Osteoblast (primary cell): ENCODE measurements around the gene CPT1C. TPM values are rescaled to one million over a fixed set of nuclear protein-coding genes. Genes with fewer than 3 reads are reported as not detected.

ENCODE experiments used
- DNase-seq: peaks from one replicate; pipeline ENCODE4 v3.0.0; 2011; ENCODE audit warnings: low spot score, mixed read lengths; ENCODE audit not compliant: insufficient read length; ENCODE audit errors: missing footprints
- H2AFZ ChIP-seq: 2 replicates; pipeline ENCODE4 v1.6.0; 2011; ENCODE audit warnings: mild to moderate bottlenecking, low read length
- H3K27ac ChIP-seq: 2 replicates; pipeline ENCODE4 v1.5.1; 2011; ENCODE audit warnings: mild to moderate bottlenecking, low read depth, low read length, moderate library complexity
- H3K27me3 ChIP-seq: 2 replicates; pipeline ENCODE4 v1.6.0; 2012; ENCODE audit warnings: mild to moderate bottlenecking, control low read depth, inconsistent platforms, low read length, moderate library complexity; ENCODE audit not compliant: insufficient read depth
- H3K36me3 ChIP-seq: 2 replicates; pipeline ENCODE4 v1.5.1; 2011; ENCODE audit warnings: mild to moderate bottlenecking, low read length, control low read depth, moderate library complexity; ENCODE audit not compliant: insufficient read depth
- H3K4me1 ChIP-seq: 2 replicates; pipeline ENCODE4 v1.5.1; 2011; ENCODE audit warnings: mild to moderate bottlenecking, low read length, control low read depth, moderate library complexity; ENCODE audit not compliant: insufficient read depth
- H3K4me2 ChIP-seq: 2 replicates; pipeline ENCODE4 v1.6.0; 2011; ENCODE audit warnings: mild to moderate bottlenecking, low read length; ENCODE audit not compliant: insufficient read depth
- H3K4me3 ChIP-seq: fragments of 200-600 bp; sonication (generic); 3 replicates; pipeline ENCODE4 v1.5.1; 2012; ENCODE audit warnings: mild to moderate bottlenecking, low read length, inconsistent platforms; ENCODE audit not compliant: insufficient read depth
- H3K79me2 ChIP-seq: 2 replicates; pipeline ENCODE4 v1.6.0; 2012; ENCODE audit warnings: mild to moderate bottlenecking, low read length, control low read depth, inconsistent platforms; ENCODE audit not compliant: insufficient read depth
- H3K9me3 ChIP-seq: 2 replicates; pipeline ENCODE4 v1.5.1; 2011; ENCODE audit warnings: low read depth, low read length, control low read depth
- H4K20me1 ChIP-seq: 2 replicates; pipeline ENCODE4 v1.6.0; 2012; ENCODE audit warnings: mild to moderate bottlenecking, low read length, control low read depth; ENCODE audit not compliant: insufficient read depth
- total RNA-seq: library from RNA; depleted of rRNA; stranded (reverse); fragments of >200 nt; gene quantifications from 2 replicates; pipeline ENCODE4 v1.2.3, GENCODE V29; 2012
- TF ChIP-seq, protein P1 (sequence below): IDR thresholded peaks from 2 replicates; pipeline ENCODE4 v1.5.1; 2011; ENCODE audit warnings: mild to moderate bottlenecking, low read depth, low read length, moderate library complexity; ENCODE audit errors: extremely low read depth

CPT1C gene
- total RNA-seq, 1 donor, result 17.0 TPM

DNA sequence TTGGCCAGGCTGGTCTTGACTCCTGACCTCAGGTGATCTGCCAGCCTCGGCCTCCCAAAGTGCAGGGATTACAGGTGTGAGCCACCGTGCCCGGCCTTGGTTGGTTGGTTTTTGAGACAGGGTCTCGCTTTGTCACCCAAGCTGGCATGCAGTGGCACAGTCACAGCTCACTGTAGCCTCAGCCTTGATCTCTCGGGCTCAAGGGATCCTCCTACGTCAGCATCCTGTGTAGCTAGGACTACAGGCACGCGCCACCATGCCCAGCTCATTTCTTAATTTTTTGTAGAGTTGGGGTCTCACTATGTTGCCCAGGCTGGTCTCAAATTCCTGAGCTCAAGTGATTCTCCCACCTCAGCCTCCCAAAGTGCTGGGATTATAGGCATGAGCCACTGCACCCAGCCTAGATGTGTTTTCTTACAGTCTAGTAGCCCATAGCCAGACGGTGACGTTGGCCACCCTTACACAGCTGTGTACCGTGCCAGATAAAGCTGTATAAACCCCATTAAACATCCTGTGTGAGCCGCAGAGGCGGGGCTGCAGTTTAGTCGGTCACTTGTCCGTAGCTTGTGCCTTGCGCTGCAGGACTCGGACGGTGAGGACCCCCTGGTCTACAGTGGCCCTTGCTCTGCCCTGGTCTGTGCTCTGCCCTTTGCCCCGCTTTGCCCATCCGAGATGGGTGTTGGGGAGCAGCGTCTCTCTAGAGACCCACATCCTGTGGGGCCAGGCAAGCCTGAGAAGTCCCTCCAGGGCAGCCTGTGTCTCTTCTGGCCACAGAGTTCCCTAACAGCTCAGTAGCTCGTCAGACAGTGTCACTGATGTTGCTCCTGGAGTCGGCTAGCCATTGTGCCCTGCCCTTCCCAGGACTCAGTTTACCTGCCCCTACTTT lies 35.1 kb upstream of the CPT1C start:
- no peaks in the 10 kb centered on the region for H3K27me3 ChIP-seq
- no peaks in the 10 kb centered on the region for H3K4me1 ChIP-seq
- no peak overlapping the region for H3K27ac ChIP-seq
- H3K36me3 ChIP-seq, result peaks cover 65% of the 10 kb centered on the region
- no peaks in the 10 kb centered on the region for H3K9me3 ChIP-seq
- no peak overlapping the region for H3K4me2 ChIP-seq
- no peak overlapping the region for H2AFZ ChIP-seq
- TF ChIP-seq, protein P1, sequence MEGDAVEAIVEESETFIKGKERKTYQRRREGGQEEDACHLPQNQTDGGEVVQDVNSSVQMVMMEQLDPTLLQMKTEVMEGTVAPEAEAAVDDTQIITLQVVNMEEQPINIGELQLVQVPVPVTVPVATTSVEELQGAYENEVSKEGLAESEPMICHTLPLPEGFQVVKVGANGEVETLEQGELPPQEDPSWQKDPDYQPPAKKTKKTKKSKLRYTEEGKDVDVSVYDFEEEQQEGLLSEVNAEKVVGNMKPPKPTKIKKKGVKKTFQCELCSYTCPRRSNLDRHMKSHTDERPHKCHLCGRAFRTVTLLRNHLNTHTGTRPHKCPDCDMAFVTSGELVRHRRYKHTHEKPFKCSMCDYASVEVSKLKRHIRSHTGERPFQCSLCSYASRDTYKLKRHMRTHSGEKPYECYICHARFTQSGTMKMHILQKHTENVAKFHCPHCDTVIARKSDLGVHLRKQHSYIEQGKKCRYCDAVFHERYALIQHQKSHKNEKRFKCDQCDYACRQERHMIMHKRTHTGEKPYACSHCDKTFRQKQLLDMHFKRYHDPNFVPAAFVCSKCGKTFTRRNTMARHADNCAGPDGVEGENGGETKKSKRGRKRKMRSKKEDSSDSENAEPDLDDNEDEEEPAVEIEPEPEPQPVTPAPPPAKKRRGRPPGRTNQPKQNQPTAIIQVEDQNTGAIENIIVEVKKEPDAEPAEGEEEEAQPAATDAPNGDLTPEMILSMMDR, result no peak
- peaks cover 13% of the 10 kb centered on the region for H4K20me1 ChIP-seq
- H3K79me2 ChIP-seq, result peaks cover 19% of the 10 kb centered on the region
- H3K4me3 ChIP-seq, result no peak overlapping the region
- no peak for DNase-seq

DNA sequence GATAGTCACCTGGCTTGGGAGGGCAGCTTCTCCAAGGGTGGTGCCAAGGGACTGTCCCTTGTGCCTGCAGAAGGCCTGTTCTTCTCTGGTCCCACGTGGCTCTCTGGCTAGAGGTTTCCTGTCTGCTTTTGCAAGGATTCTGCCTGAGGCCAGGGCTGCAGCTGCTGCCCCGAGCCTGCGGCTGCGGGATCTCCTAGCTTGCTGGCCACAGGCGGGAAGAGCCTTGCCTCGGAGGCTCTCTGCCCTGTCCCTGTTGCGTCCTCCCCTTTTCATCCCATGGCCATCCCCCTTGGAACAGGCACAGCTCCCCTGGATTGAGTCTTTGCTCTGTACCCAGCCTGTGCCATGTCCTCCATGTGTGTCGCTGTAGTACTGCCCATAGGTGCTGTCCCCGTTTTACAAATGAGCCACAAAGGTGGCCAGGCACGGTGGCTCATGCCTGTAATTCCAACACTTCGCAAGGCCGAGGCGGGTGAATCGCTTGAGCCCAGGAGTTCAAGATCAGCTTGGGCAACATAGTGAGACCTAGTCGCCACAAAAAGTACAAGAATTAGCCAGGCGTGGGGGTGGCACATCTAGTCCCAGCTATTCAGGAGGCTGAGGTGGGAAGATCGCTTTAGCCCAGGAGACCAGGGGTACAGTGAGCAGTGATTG lies 34.3 kb upstream of the CPT1C start:
- H3K36me3 ChIP-seq, result peaks cover 71% of the 10 kb centered on the region
- H3K4me3 ChIP-seq, result no peak overlapping the region
- TF ChIP-seq, protein P1, result no peak
- peaks cover 13% of the 10 kb centered on the region for H4K20me1 ChIP-seq
- H3K4me2 ChIP-seq, result no peak overlapping the region
- H3K27ac ChIP-seq, result no peak overlapping the region
- peaks cover 19% of the 10 kb centered on the region for H3K79me2 ChIP-seq
- H3K9me3 ChIP-seq, result no peaks in the 10 kb centered on the region
- H3K27me3 ChIP-seq, result no peaks in the 10 kb centered on the region
- H3K4me1 ChIP-seq, result no peaks in the 10 kb centered on the region
- no peak for DNase-seq
- H2AFZ ChIP-seq, result no peak overlapping the region

DNA sequence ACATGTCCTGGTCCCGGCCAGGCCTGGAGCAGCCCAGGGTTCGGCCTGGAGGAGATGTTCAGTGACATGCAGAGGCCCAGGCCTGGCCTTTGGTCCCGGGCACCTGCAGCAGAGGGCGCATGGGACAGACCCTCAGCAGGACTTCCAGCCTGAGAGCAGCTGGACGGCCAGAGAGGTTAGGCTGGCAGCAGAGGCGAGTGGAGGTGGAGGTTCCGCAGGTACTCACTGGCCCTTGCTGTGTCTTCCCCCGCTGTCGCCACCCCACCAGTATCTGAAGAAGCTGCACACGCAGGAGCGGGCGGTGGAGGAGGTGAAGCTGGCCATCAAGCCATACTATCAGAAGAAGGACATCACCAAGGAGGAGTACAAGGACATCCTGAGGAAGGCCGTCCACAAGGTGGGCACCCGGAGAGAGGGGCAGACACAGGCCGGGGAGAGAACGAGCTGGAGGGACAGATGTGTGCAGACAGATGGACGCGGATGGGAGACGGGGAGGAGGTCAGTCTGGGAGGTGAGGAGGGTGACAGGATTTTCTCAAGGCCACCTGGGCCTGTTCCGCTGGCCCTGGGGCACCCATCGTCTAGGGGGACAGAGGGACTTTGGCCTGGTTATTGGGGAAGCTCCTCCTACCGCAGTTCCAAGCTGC lies 33.3 kb upstream of the CPT1C start:
- Histone ChIP-seq H2AFZ (no peak overlapping the region), H3K4me3 (no peak overlapping the region), H3K4me2 (no peak overlapping the region), H3K79me2 (peaks cover 19% of the 10 kb centered on the region), H4K20me1 (peaks cover 13% of the 10 kb centered on the region), H3K27ac (no peak overlapping the region), H3K36me3 (peaks cover 75% of the 10 kb centered on the region), H3K4me1 (no peaks in the 10 kb centered on the region), H3K9me3 (no peaks in the 10 kb centered on the region), H3K27me3 (no peaks in the 10 kb centered on the region)
- DNase-seq, result no peak
- TF ChIP-seq, protein P1, result no peak

DNA sequence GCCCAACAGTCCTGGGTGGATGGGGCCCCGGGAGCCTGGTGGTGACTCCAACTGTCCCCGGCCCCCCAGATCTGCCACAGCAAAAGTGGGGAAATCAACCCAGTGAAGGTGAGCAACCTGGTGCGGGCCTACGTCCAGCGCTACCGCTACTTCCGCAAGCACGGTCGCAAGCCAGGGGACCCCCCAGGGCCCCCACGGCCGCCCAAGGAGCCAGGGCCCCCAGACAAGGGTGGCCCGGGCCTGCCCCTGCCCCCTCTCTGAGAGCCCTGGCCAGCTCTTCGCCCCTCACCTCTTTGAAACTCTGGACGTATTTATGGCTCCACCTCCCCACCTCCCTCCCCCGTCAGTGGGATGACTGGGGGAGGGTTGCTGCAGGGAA lies 32.8 kb upstream of the CPT1C start:
- no peak for DNase-seq
- Histone ChIP-seq H3K79me2 (peaks cover 19% of the 10 kb centered on the region), H3K9me3 (no peaks in the 10 kb centered on the region), H3K4me2 (no peak overlapping the region), H3K27me3 (no peaks in the 10 kb centered on the region), H4K20me1 (peaks cover 13% of the 10 kb centered on the region), H2AFZ (no peak overlapping the region), H3K4me3 (no peak overlapping the region), H3K27ac (no peak overlapping the region), H3K36me3 (peaks cover 76% of the 10 kb centered on the region), H3K4me1 (no peaks in the 10 kb centered on the region)
- TF ChIP-seq, protein P1, result no peak
